Epithelial cell of proximal tubule (primary cell): Measurements from ENCODE around the gene MED12L. TPM values are rescaled to one million over a fixed set of nuclear protein-coding genes. Genes with fewer than 3 reads are reported as not detected.
A peak's percentile ranks its signal among the peaks of the same experiment; 100 is the strongest.

Source experiments
- DNase-seq: peaks from one replicate; pipeline ENCODE4 v3.0.0-alpha.2; 2011; ENCODE audit warnings: low read depth
- H3K4me3 ChIP-seq: 2 replicates; pipeline ENCODE4 v1.5.1; 2011; ENCODE audit warnings: low read depth, mild to moderate bottlenecking, low read length
- total RNA-seq: library from RNA; depleted of rRNA; stranded (reverse); fragments of >200 nt; gene quantifications from 2 replicates; pipeline ENCODE4 v1.2.3, GENCODE V29; 2015
- TF ChIP-seq, protein P1 (sequence below): conservative IDR thresholded peaks from 2 replicates; pipeline ENCODE4 v1.5.1; 2012; ENCODE audit warnings: low read depth, mild to moderate bottlenecking, low read length

The MED12L gene
- total RNA-seq, 1 donor from 2014 or later, result 0.12 TPM

DNA sequence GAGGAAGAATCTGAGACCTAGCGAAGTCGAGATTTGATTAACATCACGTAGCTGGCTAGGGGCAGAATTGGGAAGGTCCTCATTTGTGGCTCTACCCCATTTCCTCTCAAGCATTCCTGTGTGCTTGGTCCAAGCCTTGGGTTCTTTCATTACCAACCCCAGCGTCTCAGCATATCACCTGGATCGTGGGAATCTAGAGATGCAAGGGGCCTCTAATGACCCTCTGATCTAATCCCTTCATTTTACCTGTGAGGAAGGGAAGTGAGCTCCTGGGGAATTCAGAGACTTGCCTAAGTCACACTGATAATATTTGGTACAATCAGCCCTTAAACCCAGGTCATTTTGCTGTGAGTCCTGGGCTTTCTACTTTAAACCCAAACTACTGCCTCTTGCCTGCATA, 229.1 kb downstream of the MED12L start:
- no peak overlapping the region for H3K4me3 ChIP-seq
- DNase-seq, result no peak
- TF ChIP-seq, protein P1, sequence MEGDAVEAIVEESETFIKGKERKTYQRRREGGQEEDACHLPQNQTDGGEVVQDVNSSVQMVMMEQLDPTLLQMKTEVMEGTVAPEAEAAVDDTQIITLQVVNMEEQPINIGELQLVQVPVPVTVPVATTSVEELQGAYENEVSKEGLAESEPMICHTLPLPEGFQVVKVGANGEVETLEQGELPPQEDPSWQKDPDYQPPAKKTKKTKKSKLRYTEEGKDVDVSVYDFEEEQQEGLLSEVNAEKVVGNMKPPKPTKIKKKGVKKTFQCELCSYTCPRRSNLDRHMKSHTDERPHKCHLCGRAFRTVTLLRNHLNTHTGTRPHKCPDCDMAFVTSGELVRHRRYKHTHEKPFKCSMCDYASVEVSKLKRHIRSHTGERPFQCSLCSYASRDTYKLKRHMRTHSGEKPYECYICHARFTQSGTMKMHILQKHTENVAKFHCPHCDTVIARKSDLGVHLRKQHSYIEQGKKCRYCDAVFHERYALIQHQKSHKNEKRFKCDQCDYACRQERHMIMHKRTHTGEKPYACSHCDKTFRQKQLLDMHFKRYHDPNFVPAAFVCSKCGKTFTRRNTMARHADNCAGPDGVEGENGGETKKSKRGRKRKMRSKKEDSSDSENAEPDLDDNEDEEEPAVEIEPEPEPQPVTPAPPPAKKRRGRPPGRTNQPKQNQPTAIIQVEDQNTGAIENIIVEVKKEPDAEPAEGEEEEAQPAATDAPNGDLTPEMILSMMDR, result no peak

DNA sequence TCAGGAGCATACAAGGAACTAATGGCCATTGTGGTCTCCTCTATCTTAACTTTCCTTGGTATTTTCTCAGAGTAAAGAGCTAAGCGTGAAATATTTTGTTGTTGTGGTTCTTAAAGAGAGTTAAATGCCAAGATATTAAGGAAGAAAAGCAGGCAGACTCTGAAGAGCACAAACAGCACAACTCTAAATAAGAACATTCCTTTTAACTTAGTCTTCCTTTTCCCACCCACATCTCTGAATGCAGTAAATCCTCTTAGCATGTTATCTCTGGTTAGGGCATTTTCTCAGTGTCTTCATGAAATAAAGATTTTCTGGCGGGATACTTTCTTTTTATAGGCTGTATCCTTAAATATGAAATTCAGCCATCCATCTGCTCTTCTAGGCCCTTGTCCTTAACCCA, 229.7 kb downstream of the MED12L start:
- TF ChIP-seq, protein P1, result no peak
- no peak overlapping the region for H3K4me3 ChIP-seq
- no peak for DNase-seq

GRCh38 chr3:151315846-151316245, 230.4 kb downstream of the MED12L start:
- DNase-seq, result no peak
- H3K4me3 ChIP-seq, result no peak overlapping the region
- TF ChIP-seq, protein P1, result no peak

GRCh38 chr3:151316267-151316991, 231.0 kb downstream of the MED12L start, which contains the start of gene GPR87:
GPR87 (minus strand) TSS chr3:151316820; CDS start chr3:151300100, 16,720 bp downstream.
- H3K4me3 ChIP-seq, result no peak within 1 kb of the TSS
- TF ChIP-seq, protein P1, result no peak
- peak; percentile 67 for DNase-seq

- H3K4me3 ChIP-seq, result no peak overlapping the region
- TF ChIP-seq, protein P1, result no peak
- no peak for DNase-seq
Measured at GRCh38 chr3:151318313-151318712, 232.8 kb downstream of the MED12L start.

DNA sequence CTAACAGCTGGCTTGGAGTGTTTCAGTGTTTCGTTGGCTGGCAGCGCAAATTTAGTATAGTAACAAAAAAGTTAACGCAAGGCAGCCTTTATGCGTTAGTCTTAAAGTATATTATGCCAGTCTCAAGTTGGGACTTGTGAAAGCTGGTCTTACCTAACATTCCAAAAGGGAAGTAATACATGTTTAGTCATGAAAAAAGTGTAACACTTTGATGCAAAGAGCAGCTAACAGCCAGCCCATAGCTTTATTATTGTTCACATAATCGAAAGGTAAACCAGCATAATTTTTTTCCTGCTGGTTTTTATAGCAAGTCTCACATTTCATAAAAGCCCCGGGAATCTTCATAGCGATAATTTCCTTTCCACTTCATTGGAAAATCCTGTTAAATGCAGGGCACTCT, 233.5 kb downstream of the MED12L start:
- no peak overlapping the region for H3K4me3 ChIP-seq
- no peak for DNase-seq
- TF ChIP-seq, protein P1, result no peak

DNA sequence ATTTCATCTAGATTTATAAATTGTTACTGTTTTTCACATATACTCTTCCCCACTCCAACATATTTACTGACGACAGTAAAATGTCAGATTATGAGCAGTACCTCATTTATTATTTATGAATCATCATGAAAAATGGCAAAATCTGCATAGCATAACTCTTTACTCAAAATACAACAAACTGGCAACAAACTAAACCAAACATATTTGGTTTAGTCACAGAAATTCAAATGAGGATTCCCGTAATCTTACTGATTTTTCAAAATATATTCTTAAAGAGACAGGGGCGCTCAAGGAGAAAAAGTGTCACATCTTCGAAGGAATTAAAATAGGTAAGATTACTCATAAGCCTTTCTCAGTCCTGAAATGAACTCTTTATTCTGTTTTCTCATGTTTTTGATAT, 234.2 kb downstream of the MED12L start:
- TF ChIP-seq, protein P1, result no peak
- DNase-seq, result no peak
- no peak overlapping the region for H3K4me3 ChIP-seq
